Esophagus muscularis mucosa (tissue), 3 donors: ENCODE data around the gene TPM3.

Experiments
- POLR2A ChIP-seq: fragments of 450-650 bp; IDR thresholded peaks from one replicate; pipeline ENCODE4 v1.6.1; 2017; ENCODE audit warnings: antibody characterized with exemption, moderate library complexity, mild to moderate bottlenecking, low read depth
- POLR2AphosphoS5 ChIP-seq, 2 donors: sonication (generic); formaldehyde crosslinking; IDR thresholded peaks; one replicate each; pipeline ENCODE4 v1.6.1; 2017; ENCODE audit warnings: antibody characterized with exemption in 2 of 2
- TF ChIP-seq, protein P1 (sequence below), 3 experiments: fragments of 200-600 bp in 2 of 3; fragments of 450-650 bp in 1 of 3; sonication (generic) in 2 of 3; IDR thresholded peaks; one replicate each; pipeline ENCODE4 v1.5.1; 2017 to 2019; ENCODE audit warnings: antibody characterized with exemption in 3 of 3, mild to moderate bottlenecking in 2 of 3, moderate library complexity in 1 of 3

GRCh38 chr1:154171880-154172279, 20.0 kb downstream of the TPM3 start:
- TF ChIP-seq, protein P1, sequence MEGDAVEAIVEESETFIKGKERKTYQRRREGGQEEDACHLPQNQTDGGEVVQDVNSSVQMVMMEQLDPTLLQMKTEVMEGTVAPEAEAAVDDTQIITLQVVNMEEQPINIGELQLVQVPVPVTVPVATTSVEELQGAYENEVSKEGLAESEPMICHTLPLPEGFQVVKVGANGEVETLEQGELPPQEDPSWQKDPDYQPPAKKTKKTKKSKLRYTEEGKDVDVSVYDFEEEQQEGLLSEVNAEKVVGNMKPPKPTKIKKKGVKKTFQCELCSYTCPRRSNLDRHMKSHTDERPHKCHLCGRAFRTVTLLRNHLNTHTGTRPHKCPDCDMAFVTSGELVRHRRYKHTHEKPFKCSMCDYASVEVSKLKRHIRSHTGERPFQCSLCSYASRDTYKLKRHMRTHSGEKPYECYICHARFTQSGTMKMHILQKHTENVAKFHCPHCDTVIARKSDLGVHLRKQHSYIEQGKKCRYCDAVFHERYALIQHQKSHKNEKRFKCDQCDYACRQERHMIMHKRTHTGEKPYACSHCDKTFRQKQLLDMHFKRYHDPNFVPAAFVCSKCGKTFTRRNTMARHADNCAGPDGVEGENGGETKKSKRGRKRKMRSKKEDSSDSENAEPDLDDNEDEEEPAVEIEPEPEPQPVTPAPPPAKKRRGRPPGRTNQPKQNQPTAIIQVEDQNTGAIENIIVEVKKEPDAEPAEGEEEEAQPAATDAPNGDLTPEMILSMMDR (IDR thresholded peaks at IDR 0.05), result no peak
- TF ChIP-seq POLR2A, result no peak
- no peak for TF ChIP-seq POLR2AphosphoS5 (IDR thresholded peaks at IDR 0.05)
